Activated T-helper 1 cell treated with anti-CD3 and anti-CD28 coated beads, Interleukin-2, amount 50 U/mL, for 16 hours (primary cell): Measurements from ENCODE around the gene ABCA2.

Experiments
- DNase-seq, 2 donors: peaks; one replicate each; pipeline ENCODE4 v3.0.0-alpha.2; 2020; ENCODE audit warnings: low read depth in 1 of 2, low spot score in 1 of 2

ABCA2 gene

DNA sequence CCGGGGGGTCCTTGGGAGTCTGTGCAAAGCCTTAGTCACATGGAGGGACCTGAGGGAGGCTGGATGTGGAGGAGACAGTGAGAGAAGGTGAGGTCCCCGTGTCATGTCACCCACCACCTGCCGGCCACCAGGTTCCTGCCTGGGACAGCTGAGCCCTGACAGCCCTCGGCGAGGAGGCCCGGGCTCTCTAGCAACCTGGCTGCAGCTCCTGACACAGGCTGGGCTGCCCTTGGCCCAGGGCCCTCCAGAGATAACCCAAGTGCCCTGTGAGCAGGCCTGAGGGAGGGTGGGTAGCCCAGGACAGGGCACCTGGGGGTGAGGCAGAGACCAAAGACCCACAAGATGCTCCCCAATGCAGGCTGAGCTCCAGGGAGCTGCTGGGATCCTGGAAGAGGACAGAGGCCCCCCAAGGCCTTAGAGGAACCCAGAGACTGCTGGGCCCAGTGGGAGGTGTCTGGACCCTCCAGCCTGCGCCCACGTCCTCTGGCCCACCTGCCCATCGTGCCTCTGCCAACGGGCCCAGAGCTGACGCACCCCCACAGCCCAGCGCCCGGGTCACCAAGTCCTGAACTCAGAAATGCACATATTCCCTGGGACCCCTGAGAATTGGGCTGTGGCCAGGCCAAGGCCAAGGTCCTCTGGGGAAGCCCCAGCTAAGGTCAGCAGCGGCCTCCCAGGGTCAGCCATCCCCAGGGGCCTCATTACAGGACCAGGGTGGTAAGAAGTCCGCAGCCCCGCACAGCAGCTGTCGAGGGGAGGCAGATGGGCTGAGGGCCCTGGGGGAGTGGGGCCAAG is 59.5 kb downstream of the ABCA2 start:
- DNase-seq: no peak

DNA sequence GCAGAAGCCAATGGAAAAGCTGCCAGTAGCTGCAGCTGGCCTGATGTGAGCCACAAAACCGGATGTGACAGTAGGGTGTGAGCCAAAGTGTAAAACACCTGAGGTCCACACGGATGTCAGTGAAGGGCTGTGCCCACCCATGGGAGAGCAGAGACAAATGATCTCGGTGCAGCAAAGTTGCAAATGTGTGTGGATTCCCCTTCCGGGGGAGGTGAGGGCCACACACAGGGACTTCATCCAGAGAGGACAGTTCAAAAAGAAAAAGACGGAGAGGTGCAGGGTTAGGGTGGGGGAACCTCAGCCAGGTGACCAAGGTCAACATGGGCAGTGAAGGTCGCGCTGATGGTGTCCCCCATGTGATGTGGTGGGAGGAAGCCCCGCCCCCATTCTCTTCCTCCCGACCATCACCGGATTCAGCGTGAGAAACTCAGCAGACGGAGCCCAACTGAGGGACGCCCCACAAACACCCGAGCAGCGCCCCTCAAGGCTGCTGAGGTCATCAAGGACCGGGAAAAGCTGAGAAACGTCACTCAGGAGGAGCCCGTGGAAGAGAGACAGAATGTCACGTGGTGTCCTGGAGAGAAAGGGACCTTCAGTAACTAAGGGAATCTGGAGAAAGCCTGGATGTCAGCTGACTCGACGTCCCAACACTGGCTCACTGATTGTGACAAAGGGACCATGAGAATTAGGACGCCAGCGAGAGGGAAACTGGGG is 62.1 kb downstream of the ABCA2 start:
- DNase-seq: no peak

DNA sequence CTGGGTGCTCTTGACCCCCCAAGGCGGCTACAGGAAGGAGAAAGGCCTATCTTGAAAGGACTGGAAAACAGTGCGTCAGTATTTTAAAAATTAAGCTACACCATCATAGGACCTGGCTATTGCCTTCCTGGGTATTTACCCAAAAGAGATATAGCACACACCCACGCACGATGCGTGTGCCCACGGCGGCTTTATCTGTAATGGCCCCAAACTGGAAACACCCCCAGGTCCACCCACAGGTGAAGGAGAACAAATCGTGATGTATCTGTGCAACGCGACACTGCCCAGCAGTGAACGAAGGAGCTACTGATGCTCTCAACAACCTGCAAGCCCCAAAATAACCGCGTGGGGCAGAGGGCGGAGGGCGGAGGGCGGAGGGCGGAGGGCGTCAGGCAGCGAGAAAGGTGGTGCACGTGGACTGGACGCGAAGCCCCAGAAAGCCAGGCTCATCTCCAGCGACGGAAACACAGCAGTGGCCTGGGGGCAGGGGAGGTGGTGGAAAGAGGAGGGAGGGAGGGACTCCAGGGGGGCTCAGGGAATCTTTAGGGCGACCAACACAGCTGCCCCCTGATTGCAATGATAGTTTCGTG is 63.1 kb downstream of the ABCA2 start:
- no peak for DNase-seq

DNA sequence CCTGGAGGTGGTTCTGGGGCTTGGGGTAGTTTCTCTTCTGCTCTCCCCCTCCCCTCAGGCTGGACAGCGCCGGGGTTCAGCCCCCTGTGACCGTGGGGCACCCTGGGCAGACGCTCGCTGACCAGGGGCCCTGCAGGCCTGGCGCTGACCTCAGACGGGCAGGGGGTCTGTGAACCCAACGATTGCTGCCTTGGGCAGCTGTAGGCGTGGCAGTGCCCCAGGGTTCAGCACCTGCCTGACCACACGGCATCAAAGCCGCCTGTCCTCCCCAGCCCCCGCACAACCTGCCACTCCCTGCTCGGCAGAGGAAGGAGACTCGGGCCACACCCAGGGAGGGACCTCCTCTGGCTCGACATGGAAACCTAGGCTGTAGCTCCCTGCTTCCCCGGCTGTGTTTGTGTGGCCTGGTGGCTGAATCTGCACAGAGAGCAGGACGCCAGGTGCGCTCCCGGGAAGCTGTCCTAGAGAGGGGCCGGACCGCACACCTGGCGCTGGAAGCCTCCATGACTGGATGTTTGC is 63.8 kb downstream of the ABCA2 start:
- DNase-seq: no peak

DNA sequence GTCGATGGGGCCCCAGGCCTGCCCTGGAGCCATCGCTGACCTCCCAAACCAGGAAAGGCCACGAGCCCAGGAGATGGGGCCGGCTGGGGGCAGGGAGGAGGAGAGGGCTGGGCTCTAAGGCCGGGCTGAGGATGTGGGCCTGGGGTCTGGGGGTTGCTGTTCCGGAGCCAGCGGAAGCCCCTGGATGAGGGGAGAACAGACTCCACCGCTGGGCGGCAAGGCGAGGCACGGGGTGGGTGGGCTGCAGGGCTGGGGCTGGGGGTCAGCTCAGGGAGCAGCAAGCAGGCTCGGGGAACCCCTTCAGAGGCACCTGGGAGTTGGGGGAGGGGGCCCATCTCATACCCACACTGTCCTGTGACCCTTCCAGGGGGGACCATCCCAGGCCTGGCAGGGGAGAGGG is 64.3 kb downstream of the ABCA2 start:
- DNase-seq: no peak

DNA sequence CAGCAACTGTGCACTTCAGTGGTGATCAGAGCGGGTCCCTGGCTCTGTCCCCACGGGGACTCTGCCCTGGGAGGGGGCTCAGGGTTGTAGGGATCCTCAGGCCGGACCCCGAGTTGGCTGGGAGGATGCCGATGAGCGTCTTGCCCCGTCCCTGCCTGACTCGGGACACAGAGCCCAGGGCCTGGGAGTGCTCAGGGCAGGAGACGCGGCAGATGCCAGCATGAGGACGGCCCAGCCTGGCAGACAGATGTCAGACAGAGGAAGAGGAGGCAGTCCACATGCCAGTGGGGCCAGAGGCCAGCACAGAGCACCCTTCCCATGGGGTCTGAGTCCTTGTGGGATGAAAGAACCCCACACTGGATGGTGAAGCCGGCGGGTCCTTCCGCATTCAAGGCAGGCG is 64.7 kb downstream of the ABCA2 start:
- no peak for DNase-seq

DNA sequence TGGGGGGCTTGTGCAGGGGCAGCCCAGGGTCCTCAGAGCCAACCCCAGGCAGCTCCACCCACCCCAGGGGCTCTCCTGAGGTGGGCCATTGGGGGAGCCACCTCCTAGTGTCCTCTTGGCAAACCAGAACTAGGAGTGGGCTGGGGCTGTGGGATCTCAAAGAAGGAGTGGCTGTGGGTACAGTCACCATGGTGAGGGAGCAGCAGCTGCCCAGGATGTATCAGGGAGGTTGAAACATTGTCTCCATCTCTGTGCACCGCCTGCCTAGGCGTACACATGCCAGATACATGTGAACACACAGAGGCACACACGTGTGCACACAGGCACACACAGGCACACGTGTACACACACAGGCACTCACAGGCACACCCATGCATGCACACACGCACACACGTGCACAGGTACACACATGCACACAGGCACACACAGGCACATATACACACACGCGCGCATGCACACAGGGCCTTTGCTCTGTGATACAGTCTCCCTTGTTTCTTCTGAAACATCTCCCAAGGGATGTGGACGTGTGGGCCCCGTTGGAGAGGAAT is 65.3 kb downstream of the ABCA2 start:
- no peak for DNase-seq

DNA sequence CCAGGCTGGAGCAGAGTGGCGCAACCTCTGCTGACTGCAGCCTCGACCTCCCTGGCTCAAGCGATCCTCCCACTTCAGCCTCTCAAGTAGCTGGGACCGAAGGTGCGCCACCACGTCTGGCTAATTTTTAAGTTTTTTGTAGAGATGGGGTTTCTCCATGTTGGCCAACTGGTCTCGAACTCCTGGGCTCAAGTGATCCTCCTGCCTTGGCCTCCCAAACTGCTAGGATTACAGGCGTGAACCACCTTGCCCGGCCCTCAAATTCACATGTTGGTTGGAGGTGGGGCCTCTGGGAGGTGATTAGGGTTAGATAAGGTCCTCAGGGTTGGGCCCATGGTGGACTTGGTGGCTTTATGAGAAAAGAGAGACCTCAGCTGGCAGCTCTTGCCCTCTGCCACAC is 65.9 kb downstream of the ABCA2 start:
- no peak for DNase-seq

DNA sequence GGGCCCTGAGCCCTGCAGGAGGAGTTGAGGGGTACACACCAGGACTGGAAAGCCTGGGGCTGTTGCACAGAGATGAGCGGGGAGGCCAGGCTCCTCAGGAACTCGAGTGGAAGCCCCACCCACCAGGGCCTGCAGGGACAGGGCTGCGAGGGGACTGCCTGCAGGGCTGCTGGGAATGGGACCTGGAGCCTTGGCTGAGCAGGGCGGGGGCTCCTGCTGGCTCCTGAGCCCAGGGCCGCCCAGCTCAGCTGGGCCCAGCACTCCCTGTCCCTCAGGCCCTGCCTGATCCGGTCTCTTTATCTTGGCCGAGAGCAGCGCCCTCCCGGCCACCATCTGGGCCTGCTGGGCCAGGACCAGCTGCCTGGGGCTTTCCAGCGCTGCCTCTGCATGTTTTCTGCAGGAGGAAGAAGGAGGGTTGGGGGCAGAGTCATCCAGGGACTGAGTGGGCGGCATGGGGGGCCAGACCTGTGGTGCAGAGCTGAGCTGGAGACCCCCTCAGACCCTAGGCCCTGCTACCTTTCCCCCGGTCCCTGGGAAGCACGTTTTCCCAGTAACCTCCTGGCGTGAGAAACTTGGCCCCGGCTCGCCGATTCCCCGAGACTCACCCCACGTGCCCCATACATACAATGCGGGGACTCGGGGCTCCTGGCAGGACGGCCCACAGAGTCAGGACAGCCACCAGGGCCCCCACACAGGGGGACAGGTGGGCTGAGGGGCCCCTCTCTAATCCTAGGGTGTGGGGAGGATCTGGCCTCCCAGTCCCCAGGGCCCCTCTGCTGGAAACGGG is 66.6 kb downstream of the ABCA2 start:
- DNase-seq: no peak

DNA sequence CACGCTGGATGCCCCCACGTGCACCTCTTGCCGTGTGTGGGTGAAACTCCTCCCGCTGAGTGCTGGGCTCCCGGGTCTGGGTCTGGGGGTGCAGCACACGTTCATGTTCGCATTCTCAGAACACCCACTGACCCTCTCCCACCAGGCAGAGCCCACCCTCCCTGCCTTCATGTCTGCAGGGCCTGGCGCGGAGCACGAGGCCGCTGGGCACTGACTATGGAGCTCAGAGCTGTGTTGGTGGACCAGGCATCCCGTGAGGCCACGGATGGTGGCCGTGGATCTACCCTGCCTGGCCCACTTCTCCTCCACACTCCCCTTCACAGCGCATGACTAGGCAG is 67.1 kb downstream of the ABCA2 start:
- no peak for DNase-seq

DNA sequence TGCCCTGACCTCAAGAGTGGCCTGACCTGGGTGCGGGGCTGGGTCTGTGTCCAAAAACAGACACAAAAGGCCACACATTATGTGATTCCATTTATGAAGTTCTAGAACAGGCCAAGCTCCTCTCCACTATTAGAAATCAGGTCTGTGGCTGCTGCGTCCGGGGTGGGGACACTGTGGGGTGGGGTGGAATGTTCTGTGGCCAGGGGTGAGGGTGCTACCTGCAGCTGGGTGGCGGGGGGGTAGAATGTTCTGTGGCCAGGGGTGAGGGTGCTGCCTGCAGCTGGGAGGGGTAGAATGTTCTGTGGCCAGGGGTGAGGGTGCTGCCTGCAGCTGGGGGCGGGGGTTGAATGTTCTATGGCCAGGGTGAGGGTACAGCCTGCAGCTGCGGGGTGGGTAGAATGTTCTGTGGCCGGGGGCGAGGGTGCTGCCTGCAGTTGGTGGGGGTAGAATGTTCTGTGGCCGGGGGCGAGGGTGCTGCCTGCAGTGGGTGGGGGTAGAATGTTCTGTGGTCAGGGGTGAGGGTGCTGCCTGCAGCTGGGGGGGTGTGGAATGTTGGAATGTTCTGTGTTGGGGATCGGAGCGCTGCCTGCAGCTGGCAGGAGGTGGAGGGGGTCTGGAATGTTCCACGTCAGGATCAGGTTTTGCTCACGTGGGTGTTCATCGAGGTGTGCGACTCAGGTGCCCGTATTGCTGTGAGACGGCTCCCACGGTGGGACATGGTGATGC is 67.7 kb downstream of the ABCA2 start:
- DNase-seq: no peak

DNA sequence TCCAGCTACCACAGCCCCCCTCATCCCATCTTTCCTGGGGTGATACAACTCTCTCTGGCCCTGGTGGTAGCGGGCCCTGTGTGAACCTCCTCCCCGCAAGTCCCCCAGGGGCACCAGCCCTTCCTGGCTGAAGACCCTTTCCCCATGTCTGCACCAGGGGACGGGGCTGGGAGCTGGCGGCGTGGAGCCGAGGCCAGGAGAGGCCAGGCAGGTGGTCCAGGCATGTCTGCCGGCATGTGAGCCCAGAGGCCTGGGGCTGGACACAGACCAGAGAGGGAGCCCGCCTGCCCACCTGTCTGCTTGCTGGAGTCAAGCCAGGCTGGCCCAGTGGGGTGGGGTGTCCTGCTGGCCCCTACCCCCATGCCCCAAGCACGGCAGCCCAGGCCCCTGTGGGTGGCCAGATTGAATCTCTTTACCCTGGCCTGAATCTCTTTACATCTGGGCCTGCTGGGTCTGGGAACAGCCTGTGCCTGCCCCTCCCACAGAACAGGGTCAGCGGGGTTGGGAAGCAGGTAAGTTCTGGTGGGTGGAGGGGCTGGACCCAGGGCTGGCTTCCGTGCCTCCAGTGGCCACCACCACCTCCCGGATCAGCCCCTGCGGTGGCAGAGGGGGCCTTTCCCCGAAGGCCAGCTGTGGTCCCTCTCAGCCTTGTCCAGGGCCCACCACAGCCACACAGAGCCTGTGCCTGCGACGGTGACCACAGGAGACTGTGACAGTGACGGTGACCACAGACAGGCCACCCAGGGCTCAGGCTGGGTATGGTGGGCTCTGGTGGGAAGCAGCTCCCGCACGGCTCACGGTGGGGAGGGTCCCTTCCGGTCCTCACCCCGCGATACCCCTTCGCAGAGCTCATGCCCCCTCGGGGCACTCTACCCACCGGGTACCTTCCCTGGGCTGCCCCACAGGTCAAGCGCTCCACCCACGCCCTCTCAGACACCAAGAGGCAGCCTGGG is 68.9 kb downstream of the ABCA2 start:
- no peak for DNase-seq

DNA sequence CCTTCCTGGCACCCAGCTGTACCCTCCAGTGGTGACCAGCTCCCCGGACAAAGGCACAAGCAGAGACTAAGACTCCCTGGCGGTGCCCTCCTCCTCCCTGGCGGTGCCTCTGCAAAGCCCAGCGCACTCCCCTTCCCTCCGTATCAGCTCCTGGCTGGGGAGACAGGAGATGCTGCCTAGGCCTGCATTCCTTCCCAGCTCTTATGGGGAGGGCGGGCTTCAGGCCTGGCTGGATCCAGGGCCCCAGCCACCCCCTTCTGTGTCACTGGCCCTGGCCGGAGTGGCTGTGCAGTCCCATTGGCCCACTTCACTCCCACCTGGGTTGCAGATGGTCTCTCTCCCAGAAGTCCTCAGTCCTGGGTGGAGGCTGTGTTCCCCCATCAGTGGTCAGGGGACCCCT is 69.6 kb downstream of the ABCA2 start:
- no peak for DNase-seq

DNA sequence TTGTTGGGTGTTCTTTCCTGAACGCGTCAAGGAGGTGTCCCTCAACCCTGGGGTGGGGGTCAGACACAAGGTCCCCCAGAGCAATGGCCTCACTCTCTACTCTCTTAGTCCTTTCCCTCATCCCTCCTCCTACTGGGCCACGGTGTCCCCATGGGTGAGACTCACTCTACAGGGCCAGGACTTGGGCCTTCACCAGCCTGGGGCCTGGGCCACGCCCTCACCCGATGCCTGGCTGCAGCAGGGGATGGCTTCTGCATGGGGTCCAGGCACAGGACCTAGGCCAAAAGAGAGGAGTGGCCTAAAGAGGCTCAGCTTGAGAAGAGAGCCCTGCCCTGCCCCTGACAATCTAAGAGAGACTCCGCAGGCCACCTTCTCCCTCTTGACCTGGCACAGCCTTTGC is 70.1 kb downstream of the ABCA2 start:
- no peak for DNase-seq

DNA sequence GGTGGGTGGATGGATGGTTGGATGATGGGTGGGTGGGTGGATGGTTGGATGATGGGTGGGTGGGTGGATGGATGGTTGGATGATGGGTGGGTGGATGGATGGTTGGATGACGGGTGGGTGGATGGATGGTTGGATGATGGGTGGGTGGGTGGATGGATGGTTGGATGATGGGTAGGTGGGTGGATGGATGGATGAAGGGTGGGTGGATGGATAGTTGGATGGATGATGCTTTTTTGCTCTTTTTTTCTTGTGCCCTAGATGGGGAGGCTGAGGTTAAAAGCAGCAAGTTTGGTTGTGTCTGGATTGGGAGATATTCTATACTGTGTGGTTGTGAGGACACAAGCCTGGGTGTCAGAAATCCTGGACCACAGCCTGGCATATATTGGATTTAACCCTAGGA is 70.6 kb downstream of the ABCA2 start:
- DNase-seq: no peak
